ENCODE data around the gene PTPRN2.

The PTPRN2 gene

GRCh38 chr7:157560710-157561522 is 1026.7 kb downstream of the PTPRN2 start:
- Mint-ChIP-seq H3K4me1 (ENCODE audit: low read depth in 2 of 2) (peaks cover 0 to 3% of the 10 kb centered on the region in 2 donors), H3K36me3 (ENCODE audit: insufficient read depth) (no peaks in the 10 kb centered on the region), H3K27ac (no peak overlapping the region), H3K27me3 (no peaks in the 10 kb centered on the region), H3K9me3 (no peaks in the 10 kb centered on the region), H3K4me3 (no peak overlapping the region)
- DNase-seq (no peak), ATAC-seq (replicated peaks) (no peak)

- DNase-seq (no peak), ATAC-seq (replicated peaks) (no peak)
- H3K4me3 Mint-ChIP-seq, result no peak overlapping the region
- H3K4me1 Mint-ChIP-seq (ENCODE audit: low read depth in 2 of 2), result peaks cover 0 to 3% of the 10 kb centered on the region in 2 donors
- H3K36me3 Mint-ChIP-seq (ENCODE audit: insufficient read depth), result no peaks in the 10 kb centered on the region
- no peak overlapping the region for H3K27ac Mint-ChIP-seq
- no peaks in the 10 kb centered on the region for H3K27me3 Mint-ChIP-seq
- H3K9me3 Mint-ChIP-seq, result no peaks in the 10 kb centered on the region
Measured at GRCh38 chr7:157560258-157560654, 1027.4 kb downstream of the PTPRN2 start.

- Mint-ChIP-seq H3K4me1 (ENCODE audit: low read depth in 2 of 2) (peaks cover 0 to 2% of the 10 kb centered on the region in 2 donors), H3K4me3 (no peak overlapping the region), H3K36me3 (ENCODE audit: insufficient read depth) (no peaks in the 10 kb centered on the region), H3K9me3 (no peaks in the 10 kb centered on the region), H3K27me3 (no peaks in the 10 kb centered on the region), H3K27ac (no peak overlapping the region)
- no peak for DNase-seq
- ATAC-seq (replicated peaks), result no peak
Measured at GRCh38 chr7:157559596-157560257, 1027.9 kb downstream of the PTPRN2 start.

- Mint-ChIP-seq H3K4me1 (ENCODE audit: low read depth in 2 of 2) (no peaks in the 10 kb centered on the region), H3K9me3 (no peaks in the 10 kb centered on the region), H3K27ac (no peak overlapping the region), H3K36me3 (ENCODE audit: insufficient read depth) (no peaks in the 10 kb centered on the region), H3K27me3 (no peaks in the 10 kb centered on the region), H3K4me3 (no peak overlapping the region)
- ATAC-seq (replicated peaks), result no peak
- no peak for DNase-seq
Measured at GRCh38 chr7:157558875-157559595, 1028.6 kb downstream of the PTPRN2 start.

GRCh38 chr7:157558516-157558874 is 1029.1 kb downstream of the PTPRN2 start:
- H3K36me3 Mint-ChIP-seq (ENCODE audit: insufficient read depth), result no peaks in the 10 kb centered on the region
- no peaks in the 10 kb centered on the region for H3K27me3 Mint-ChIP-seq
- no peak for ATAC-seq (replicated peaks)
- no peaks in the 10 kb centered on the region for H3K4me1 Mint-ChIP-seq (ENCODE audit: low read depth in 2 of 2)
- no peaks in the 10 kb centered on the region for H3K9me3 Mint-ChIP-seq
- H3K4me3 Mint-ChIP-seq, result no peak overlapping the region
- no peak overlapping the region for H3K27ac Mint-ChIP-seq
- DNase-seq, result no peak

- no peak for ATAC-seq (replicated peaks)
Measured at GRCh38 chr7:157558061-157558460, 1029.6 kb downstream of the PTPRN2 start.

GRCh38 chr7:157557263-157557662 is 1030.4 kb downstream of the PTPRN2 start:
- no peaks in the 10 kb centered on the region for H3K4me1 Mint-ChIP-seq (ENCODE audit: low read depth in 2 of 2)
- H3K9me3 Mint-ChIP-seq, result no peaks in the 10 kb centered on the region
- H3K36me3 Mint-ChIP-seq (ENCODE audit: insufficient read depth), result no peaks in the 10 kb centered on the region
- no peak overlapping the region for H3K27ac Mint-ChIP-seq
- no peak overlapping the region for H3K4me3 Mint-ChIP-seq
- ATAC-seq (replicated peaks) (no peak), DNase-seq (no peak)
- no peaks in the 10 kb centered on the region for H3K27me3 Mint-ChIP-seq

More at GRCh38 chr7:157558061-157558460, 1029.6 kb downstream of the PTPRN2 start:
- DNase-seq, result no peak
- no peak overlapping the region for H3K27ac Mint-ChIP-seq
- no peaks in the 10 kb centered on the region for H3K27me3 Mint-ChIP-seq
- H3K4me1 Mint-ChIP-seq (ENCODE audit: low read depth in 2 of 2), result no peaks in the 10 kb centered on the region
- H3K9me3 Mint-ChIP-seq, result no peaks in the 10 kb centered on the region
- no peaks in the 10 kb centered on the region for H3K36me3 Mint-ChIP-seq (ENCODE audit: insufficient read depth)
- no peak overlapping the region for H3K4me3 Mint-ChIP-seq

- H3K27ac Mint-ChIP-seq, result no peak overlapping the region
- no peaks in the 10 kb centered on the region for H3K9me3 Mint-ChIP-seq
- DNase-seq (no peak), ATAC-seq (replicated peaks) (no peak)
- H3K4me1 Mint-ChIP-seq (ENCODE audit: low read depth in 2 of 2), result peaks cover 0 to 3% of the 10 kb centered on the region in 2 donors
- H3K4me3 Mint-ChIP-seq, result no peak overlapping the region
- no peaks in the 10 kb centered on the region for H3K36me3 Mint-ChIP-seq (ENCODE audit: insufficient read depth)
- H3K27me3 Mint-ChIP-seq, result no peaks in the 10 kb centered on the region
Measured at GRCh38 chr7:157556642-157556944, 1031.0 kb downstream of the PTPRN2 start.

- peaks cover 0 to 3% of the 10 kb centered on the region in 2 donors for H3K4me1 Mint-ChIP-seq (ENCODE audit: low read depth in 2 of 2)
- no peak overlapping the region for H3K27ac Mint-ChIP-seq
- H3K4me3 Mint-ChIP-seq, result no peak overlapping the region
- no peak for DNase-seq
- no peaks in the 10 kb centered on the region for H3K27me3 Mint-ChIP-seq
- H3K36me3 Mint-ChIP-seq (ENCODE audit: insufficient read depth), result no peaks in the 10 kb centered on the region
- no peak for ATAC-seq (replicated peaks)
- no peaks in the 10 kb centered on the region for H3K9me3 Mint-ChIP-seq
Measured at GRCh38 chr7:157555944-157556641, 1031.5 kb downstream of the PTPRN2 start.

GRCh38 chr7:157555313-157555712 is 1032.3 kb downstream of the PTPRN2 start:
- H3K27ac Mint-ChIP-seq, result no peak overlapping the region
- H3K27me3 Mint-ChIP-seq, result no peaks in the 10 kb centered on the region
- no peak for DNase-seq
- no peaks in the 10 kb centered on the region for H3K9me3 Mint-ChIP-seq
- H3K36me3 Mint-ChIP-seq (ENCODE audit: insufficient read depth), result no peaks in the 10 kb centered on the region
- no peak for ATAC-seq (replicated peaks)
- no peak overlapping the region for H3K4me3 Mint-ChIP-seq
- peaks cover 0 to 3% of the 10 kb centered on the region in 2 donors for H3K4me1 Mint-ChIP-seq (ENCODE audit: low read depth in 2 of 2)

- no peaks in the 10 kb centered on the region for H3K9me3 Mint-ChIP-seq
- peaks cover 0 to 3% of the 10 kb centered on the region in 2 donors for H3K4me1 Mint-ChIP-seq (ENCODE audit: low read depth in 2 of 2)
- H3K4me3 Mint-ChIP-seq, result no peak overlapping the region
- no peaks in the 10 kb centered on the region for H3K27me3 Mint-ChIP-seq
- H3K27ac Mint-ChIP-seq, result no peak overlapping the region
- DNase-seq (no peak), ATAC-seq (replicated peaks) (no peak)
- H3K36me3 Mint-ChIP-seq (ENCODE audit: insufficient read depth), result no peaks in the 10 kb centered on the region
Measured at GRCh38 chr7:157554393-157555238, 1033.0 kb downstream of the PTPRN2 start.

- no peaks in the 10 kb centered on the region for H3K9me3 Mint-ChIP-seq
- no peaks in the 10 kb centered on the region for H3K36me3 Mint-ChIP-seq (ENCODE audit: insufficient read depth)
- no peaks in the 10 kb centered on the region for H3K27me3 Mint-ChIP-seq
- no peak overlapping the region for H3K27ac Mint-ChIP-seq
- peaks cover 0 to 3% of the 10 kb centered on the region in 2 donors for H3K4me1 Mint-ChIP-seq (ENCODE audit: low read depth in 2 of 2)
- H3K4me3 Mint-ChIP-seq, result no peak overlapping the region
- no peak for DNase-seq
- no peak for ATAC-seq (replicated peaks)
Measured at GRCh38 chr7:157553256-157553655, 1034.4 kb downstream of the PTPRN2 start.

Measured in effector memory CD8-positive, alpha-beta T cell (primary cell).